SH-SY5Y (cell line): Measurements from ENCODE around the gene PLB1.

Experiments used
- GATA2 ChIP-seq: IDR thresholded peaks from 2 replicates; pipeline ENCODE4 v1.6.1; 2011; ENCODE audit warnings: mild to moderate bottlenecking, low read depth, low read length
- GATA3 ChIP-seq: IDR thresholded peaks from 2 replicates; pipeline ENCODE4 v1.6.1; 2011; ENCODE audit warnings: low read depth, mild to moderate bottlenecking, low read length, moderate library complexity

DNA sequence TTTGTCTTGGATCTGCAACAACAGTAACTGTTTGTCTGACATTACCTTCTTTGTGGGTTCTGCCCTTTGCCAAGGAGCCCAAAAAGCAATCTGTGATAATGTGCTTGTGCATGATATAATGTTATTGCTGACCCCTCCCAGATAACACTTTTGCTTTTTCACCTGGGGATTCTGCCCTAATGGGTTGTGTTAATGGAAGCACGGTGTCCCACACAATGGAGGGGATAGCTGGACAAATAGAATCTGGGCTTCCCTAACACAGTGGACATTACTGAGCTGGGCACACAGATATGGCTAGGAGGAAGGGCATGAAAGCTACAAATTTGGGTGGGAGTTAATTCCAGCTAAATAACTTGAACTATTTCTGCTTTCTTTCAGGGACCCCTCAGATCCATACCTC is 20.6 kb downstream of the PLB1 start:
- TF ChIP-seq GATA3, result no peak
- TF ChIP-seq GATA2, result no peak
